Endothelial cell of umbilical vein (primary cell): Measurements from ENCODE around the gene TXNDC8. TPM values are rescaled to one million over a fixed set of nuclear protein-coding genes. Genes with fewer than 3 reads are reported as not detected.

Experiments
- BruUV-seq: library from RNA; stranded (reverse); fragments of 400-500 nt; replicated peaks from 2 replicates; lab custom pipeline; 2021; lab: Mats Ljungman, UMichigan
- CTCF ChIA-PET: fragments of 300-600, 350-600 bp; sonication (Branson Sonifier 250); formaldehyde crosslinking; loops from one replicate; lab custom pipeline; 2021; ENCODE audit warnings: antibody characterized with exemption, inconsistent platforms; lab: Charles Lee
- POLR2A ChIA-PET: fragments of 300-600, 350-600 bp; sonication (Branson Sonifier 250); formaldehyde crosslinking; loops from one replicate; lab custom pipeline; 2021; ENCODE audit warnings: antibody characterized with exemption, inconsistent platforms; lab: Charles Lee
- DNase-seq: peaks from one replicate; pipeline ENCODE4 v3.0.0-alpha.2; 2011; ENCODE audit warnings: low read depth, low spot score
- FAIRE-seq: peaks from 2 replicates; lab custom pipeline; 2011; peaks lifted over from hg19 to GRCh38; lab: Jason Lieb, UNC
- H2AFZ ChIP-seq: 2 replicates; pipeline ENCODE4 v1.6.0; 2012; ENCODE audit warnings: low read depth, low read length, control low read depth, inconsistent platforms
- H3K27ac ChIP-seq: 2 replicates; pipeline ENCODE4 v1.5.1; 2011; ENCODE audit warnings: low read depth, mild to moderate bottlenecking, control low read depth, low read length, moderate library complexity; ENCODE audit not compliant: insufficient read depth
- H3K27me3 ChIP-seq, 2 experiments: 2 replicates each; pipeline versions ENCODE4 v1.6.0 to v1.6.1; 2011; ENCODE audit warnings: low read length in 2 of 2, mixed read lengths in 1 of 2; ENCODE audit not compliant: control insufficient read depth in 2 of 2, insufficient read depth in 2 of 2
- H3K36me3 ChIP-seq, 2 experiments: 2 replicates in 1 of 2; 3 replicates in 1 of 2; pipeline ENCODE4 v1.5.1; 2011; ENCODE audit warnings: low read length in 2 of 2, mild to moderate bottlenecking in 1 of 2, moderate library complexity in 1 of 2; ENCODE audit not compliant: control insufficient read depth in 2 of 2, insufficient read depth in 2 of 2; ENCODE audit errors: extremely low read depth in 1 of 2
- H3K4me1 ChIP-seq: 3 replicates; pipeline ENCODE4 v1.5.1; 2011; ENCODE audit warnings: mild to moderate bottlenecking, low read length; ENCODE audit not compliant: control insufficient read depth, insufficient read depth; ENCODE audit errors: extremely low read depth
- H3K4me2 ChIP-seq: 2 replicates; pipeline ENCODE4 v1.6.1; 2011; ENCODE audit warnings: low read length, control low read depth, mixed read lengths; ENCODE audit not compliant: insufficient read depth
- H3K4me3 ChIP-seq, 3 experiments: fragments of 200-600 bp in 1 of 3; sonication (generic), shearing (Covaris generic) in 1 of 3; replicated peaks in 1 of 3; 2 replicates each; pipeline ENCODE4 v1.5.1; 2011 to 2016; ENCODE audit warnings: control low read depth in 3 of 3, low read length in 3 of 3, mild to moderate bottlenecking in 2 of 3, inconsistent platforms in 1 of 3, low read depth in 1 of 3, moderate library complexity in 1 of 3; ENCODE audit not compliant: insufficient read depth in 1 of 3
- H3K79me2 ChIP-seq: 2 replicates; pipeline ENCODE4 v1.6.0; 2012; ENCODE audit warnings: low read length, inconsistent platforms; ENCODE audit not compliant: control insufficient read depth, insufficient read depth
- H3K9ac ChIP-seq: replicated peaks from 2 replicates; pipeline ENCODE3; 2011; ENCODE audit warnings: low read length, control low read depth; ENCODE audit not compliant: insufficient read depth; ENCODE audit errors: extremely low read depth
- H3K9me1 ChIP-seq: replicated peaks from 3 replicates; pipeline ENCODE4 v1.6.0; 2011; ENCODE audit warnings: mild to moderate bottlenecking, low read length; ENCODE audit not compliant: control insufficient read depth, insufficient read depth; ENCODE audit errors: extremely low read depth
- H3K9me3 ChIP-seq: replicated peaks from 2 replicates; pipeline ENCODE4 v1.5.1; 2012; ENCODE audit warnings: low read length, inconsistent platforms; ENCODE audit not compliant: control insufficient read depth, insufficient read depth
- H4K20me1 ChIP-seq: replicated peaks from 2 replicates; pipeline ENCODE3; 2011; ENCODE audit warnings: mild to moderate bottlenecking, low read length; ENCODE audit not compliant: control insufficient read depth, insufficient read depth; ENCODE audit errors: extremely low read depth
- EZH2 ChIP-seq: IDR thresholded peaks from 2 replicates; pipeline ENCODE4 v1.6.1; 2012; ENCODE audit warnings: borderline replicate concordance, low read depth, mild to moderate bottlenecking, moderate library complexity, low read length, inconsistent platforms; ENCODE audit not compliant: severe bottlenecking
- FOS ChIP-seq: IDR thresholded peaks from 2 replicates; pipeline ENCODE4 v1.6.1; 2011; ENCODE audit warnings: mild to moderate bottlenecking, low read length, moderate library complexity, borderline replicate concordance; ENCODE audit not compliant: insufficient read depth
- GATA2 ChIP-seq: IDR thresholded peaks from 2 replicates; pipeline ENCODE4 v1.7.0; 2011; ENCODE audit warnings: low read depth, mild to moderate bottlenecking, moderate library complexity, mixed read lengths, low read length; ENCODE audit not compliant: insufficient read length, insufficient read depth
- JUN ChIP-seq: IDR thresholded peaks from 2 replicates; pipeline ENCODE4 v1.6.1; 2011; ENCODE audit warnings: borderline replicate concordance, low read depth; ENCODE audit not compliant: insufficient read length, insufficient read depth
- MAX ChIP-seq: IDR thresholded peaks from 2 replicates; pipeline ENCODE4 v1.6.1; 2011; ENCODE audit not compliant: insufficient read depth, insufficient read length
- MYC ChIP-seq: IDR thresholded peaks from one replicate; pipeline ENCODE4 v1.6.1; 2011; ENCODE audit warnings: mild to moderate bottlenecking, low read depth, low read length
- POLR2A ChIP-seq: IDR thresholded peaks from 2 replicates; pipeline ENCODE4 v1.6.1; 2012; ENCODE audit warnings: low read depth, mild to moderate bottlenecking, control low read depth, low read length
- POLR2AphosphoS5 ChIP-seq: IDR thresholded peaks from 2 replicates; pipeline ENCODE4 v1.6.1; 2012; ENCODE audit warnings: low read depth, mild to moderate bottlenecking, control low read depth, low read length, moderate library complexity; ENCODE audit not compliant: insufficient read depth
- dilution Hi-C: fragments of 300-500 bp; cut with MboI; formaldehyde crosslinking; loops from one replicate; pipeline ENCODE4 v1.15.0; 2019; ENCODE audit warnings: low sequenced_read_pairs; ENCODE audit not compliant: extremely low pct_ligation_motif_present
- intact Hi-C: fragments of 100-400 bp; cut with micrococcal nuclease; formaldehyde crosslinking; loops from one replicate; pipeline ENCODE4 v1.10.0; 2022
- polyA plus RNA-seq, 4 experiments: library from polyadenylated mRNA; depleted of rRNA in 3 of 4; stranded (reverse) in 3 of 4; unstranded in 1 of 4; fragments of >200 nt; gene quantifications; 2 replicates each; pipeline versions ENCODE4 v1.2.1 to v1.2.3, GENCODE V29; 2011 to 2012; ENCODE audit warnings: missing spikeins in 1 of 4
- total RNA-seq: library from RNA; stranded (reverse); gene quantifications from 2 replicates; pipeline ENCODE4 v1.2.3, GENCODE V29; 2021
- TF ChIP-seq, protein P1 (sequence below), 2 donors: IDR thresholded peaks; 1 replicate in 1 of 2; 2 replicates in 1 of 2; pipeline ENCODE4 v1.5.1; 2011; ENCODE audit warnings: low read length in 2 of 2, mild to moderate bottlenecking in 2 of 2, moderate library complexity in 2 of 2, control low read depth in 1 of 2, inconsistent platforms in 1 of 2, low read depth in 1 of 2; ENCODE audit not compliant: insufficient read depth in 1 of 2; ENCODE audit errors: extremely low read depth in 1 of 2

TXNDC8 gene
- total and polyA plus RNA-seq, 2 donors (not counting 3 experiments of a cell fraction or from before 2014, with no cell fraction given): not detected

- BruUV-seq: no TSS peak
- H2AFZ ChIP-seq: no peak overlapping the region
- TF ChIP-seq POLR2A: no peak
- no peak for TF ChIP-seq FOS
- TF ChIP-seq GATA2: no peak
- no peak for TF ChIP-seq POLR2AphosphoS5
- no peak for TF ChIP-seq MAX
- no peak for TF ChIP-seq MYC
- TF ChIP-seq EZH2: no peak
- TF ChIP-seq, protein P1, sequence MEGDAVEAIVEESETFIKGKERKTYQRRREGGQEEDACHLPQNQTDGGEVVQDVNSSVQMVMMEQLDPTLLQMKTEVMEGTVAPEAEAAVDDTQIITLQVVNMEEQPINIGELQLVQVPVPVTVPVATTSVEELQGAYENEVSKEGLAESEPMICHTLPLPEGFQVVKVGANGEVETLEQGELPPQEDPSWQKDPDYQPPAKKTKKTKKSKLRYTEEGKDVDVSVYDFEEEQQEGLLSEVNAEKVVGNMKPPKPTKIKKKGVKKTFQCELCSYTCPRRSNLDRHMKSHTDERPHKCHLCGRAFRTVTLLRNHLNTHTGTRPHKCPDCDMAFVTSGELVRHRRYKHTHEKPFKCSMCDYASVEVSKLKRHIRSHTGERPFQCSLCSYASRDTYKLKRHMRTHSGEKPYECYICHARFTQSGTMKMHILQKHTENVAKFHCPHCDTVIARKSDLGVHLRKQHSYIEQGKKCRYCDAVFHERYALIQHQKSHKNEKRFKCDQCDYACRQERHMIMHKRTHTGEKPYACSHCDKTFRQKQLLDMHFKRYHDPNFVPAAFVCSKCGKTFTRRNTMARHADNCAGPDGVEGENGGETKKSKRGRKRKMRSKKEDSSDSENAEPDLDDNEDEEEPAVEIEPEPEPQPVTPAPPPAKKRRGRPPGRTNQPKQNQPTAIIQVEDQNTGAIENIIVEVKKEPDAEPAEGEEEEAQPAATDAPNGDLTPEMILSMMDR (IDR thresholded peaks at IDR 0.05; ENCODE audit: extremely low read depth in 1 of 2, insufficient read depth in 1 of 2, low read depth in 1 of 2, low read length in 2 of 2): no peak
- TF ChIP-seq JUN: no peak
- no peak for FAIRE-seq
- H3K9ac ChIP-seq: no peak overlapping the region
- no peaks in the 10 kb centered on the region for H3K9me1 ChIP-seq
- intact Hi-C loops (no loop called here), dilution Hi-C loops (no loop called here)
- H3K27ac ChIP-seq: no peak overlapping the region
- no peaks in the 10 kb centered on the region for H4K20me1 ChIP-seq
- no peaks in the 10 kb centered on the region for H3K27me3 ChIP-seq
- ChIA-PET POLR2A (no interaction called here), CTCF (interaction anchor here (2.6 to 4.4 kb wide), 2 partner anchors 10 to 14 kb away, joined by 9 to 29 read pairs; no protein-coding TSS in a partner anchor)
- no peaks in the 10 kb centered on the region for H3K9me3 ChIP-seq
- H3K4me3 ChIP-seq: no peak overlapping the region
- peaks cover 11% of the 10 kb centered on the region for H3K4me1 ChIP-seq
- DNase-seq: no peak
- no peaks in the 10 kb centered on the region for H3K36me3 ChIP-seq
- no peak overlapping the region for H3K4me2 ChIP-seq
- peaks cover 4% of the 10 kb centered on the region for H3K79me2 ChIP-seq
These were observed 76.8 kb downstream of the TXNDC8 start for GRCh38 chr9:110260911-110261310.
